Mucosa of rectum (tissue), 2 donors: ENCODE data around the gene ERAL1.
"Not testable (repeated sequence)": the region's sequence is repeated elsewhere in the genome, so short reads cannot be mapped to it uniquely, and the experiment has no call there.

Source experiments
- H3K27ac ChIP-seq, 2 donors: one replicate each; pipeline ENCODE4 v1.7.0; 2013; ENCODE audit warnings: inconsistent platforms in 2 of 2, low read depth in 2 of 2, low read length in 2 of 2
- H3K27me3 ChIP-seq, 2 donors: one replicate each; pipeline ENCODE4 v1.7.0; 2013; ENCODE audit warnings: low read length in 2 of 2; ENCODE audit not compliant: control insufficient read depth in 2 of 2, insufficient read depth in 2 of 2
- H3K36me3 ChIP-seq, 2 donors: one replicate each; pipeline ENCODE4 v1.7.0; 2013; ENCODE audit warnings: low read length in 2 of 2; ENCODE audit not compliant: control insufficient read depth in 2 of 2, insufficient read depth in 2 of 2
- H3K4me1 ChIP-seq, 2 donors: one replicate each; pipeline ENCODE4 v1.7.0; 2013; ENCODE audit warnings: low read length in 2 of 2, mild to moderate bottlenecking in 1 of 2; ENCODE audit not compliant: control insufficient read depth in 2 of 2, insufficient read depth in 2 of 2
- H3K4me3 ChIP-seq, 2 donors: one replicate each; pipeline ENCODE4 v1.7.0; 2013; ENCODE audit warnings: low read length in 2 of 2
- H3K9ac ChIP-seq, 2 donors: one replicate each; pipeline ENCODE4 v1.7.0; 2013; ENCODE audit warnings: low read length in 2 of 2, low read depth in 1 of 2, mild to moderate bottlenecking in 1 of 2
- H3K9me3 ChIP-seq, 2 donors: one replicate each; pipeline ENCODE4 v1.7.0; 2013; ENCODE audit warnings: low read length in 2 of 2; ENCODE audit not compliant: control insufficient read depth in 2 of 2
- donor health status: healthy.
- donor health status: Normal muscosa, but diverticular disease.

ERAL1 gene

DNA sequence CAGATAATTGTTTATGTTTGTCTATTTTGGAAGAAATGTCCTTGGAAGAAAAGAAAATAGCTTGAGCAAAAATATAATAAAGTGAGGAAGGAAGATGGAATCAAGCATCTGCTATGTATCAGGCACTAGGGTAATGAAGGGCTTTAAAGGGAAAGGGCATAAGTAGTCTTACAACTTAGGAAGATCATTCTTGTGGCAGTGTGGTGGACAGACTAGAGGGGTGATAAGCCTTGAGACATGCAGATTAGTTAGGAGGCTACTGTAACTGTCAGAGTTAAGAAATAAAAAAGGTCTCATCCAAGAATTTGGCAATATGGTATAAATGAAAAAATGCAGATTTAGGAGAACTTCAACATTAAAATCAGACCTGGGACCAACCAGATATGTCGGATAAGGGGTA is 27.1 kb upstream of the ERAL1 start:
- Histone ChIP-seq H3K27me3 (no peaks in the 10 kb centered on the region), H3K4me1 (no peaks in the 10 kb centered on the region), H3K27ac (no peak overlapping the region), H3K36me3 (peaks cover 0 to 6% of the 10 kb centered on the region in 2 donors), H3K9me3 (no peaks in the 10 kb centered on the region), H3K9ac (no peak overlapping the region), H3K4me3 (no peak overlapping the region)

DNA sequence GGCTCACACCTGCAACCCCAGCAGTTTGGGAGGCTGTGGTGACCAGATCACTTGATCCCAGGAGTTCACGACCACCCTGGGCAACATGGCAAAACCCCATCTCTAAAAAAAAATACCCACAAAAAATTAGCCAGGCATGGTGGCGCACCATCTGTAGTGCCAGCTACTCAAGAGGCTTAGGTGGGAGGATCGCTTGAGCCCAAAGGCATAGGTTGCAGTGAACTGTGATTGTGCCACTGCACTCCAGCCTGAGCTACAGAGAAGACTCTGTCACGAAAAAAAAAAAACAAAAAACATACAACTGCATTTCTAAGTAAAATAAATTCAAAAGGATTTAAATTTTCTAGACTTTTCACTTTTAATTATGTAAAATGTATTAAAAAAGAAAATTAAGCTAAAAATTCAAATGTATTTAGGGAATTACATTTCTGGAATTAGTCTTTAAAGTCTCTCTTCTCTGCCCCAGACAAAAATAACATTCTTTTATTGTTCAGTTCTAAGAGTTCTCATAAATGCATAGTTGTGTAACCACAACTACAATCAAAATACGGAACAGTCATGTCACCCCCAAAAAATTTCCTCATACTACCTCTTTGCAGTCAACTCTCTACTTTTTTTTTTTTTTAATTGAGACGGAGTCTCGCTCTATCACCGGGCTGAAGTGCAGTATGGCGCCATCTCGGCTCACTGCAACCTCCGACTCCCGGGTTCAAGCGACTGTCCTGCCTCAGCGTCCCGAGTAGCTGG is 26.3 kb upstream of the ERAL1 start:
- Histone ChIP-seq H3K9me3 (no peaks in the 10 kb centered on the region), H3K36me3 (peaks cover 0 to 6% of the 10 kb centered on the region in 2 donors)

DNA sequence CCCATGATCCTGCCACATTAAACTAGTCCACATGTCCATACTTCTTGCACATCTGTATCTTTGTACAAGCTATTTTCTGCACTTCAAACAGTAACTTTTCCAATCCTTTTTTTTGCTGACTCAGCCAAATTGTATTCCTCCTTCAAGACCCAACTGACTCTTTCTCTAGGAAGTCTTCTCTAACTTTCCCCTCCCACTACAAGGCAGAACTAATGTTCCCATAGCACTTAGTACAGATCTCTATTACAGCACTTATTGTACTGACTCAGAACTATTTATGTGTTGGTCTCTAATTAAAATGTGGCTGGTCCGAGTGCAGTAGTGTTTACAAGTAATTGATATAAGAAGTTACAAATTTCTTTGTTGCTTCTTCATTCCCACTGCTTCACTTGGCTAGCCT is 20.4 kb upstream of the ERAL1 start:
- H3K9me3 ChIP-seq = no peaks in the 10 kb centered on the region
- H3K27ac ChIP-seq = no peak overlapping the region
- no peak overlapping the region for H3K4me3 ChIP-seq
- no peaks in the 10 kb centered on the region for H3K4me1 ChIP-seq
- H3K36me3 ChIP-seq = peaks cover 0 to 4% of the 10 kb centered on the region in 2 donors
- H3K27me3 ChIP-seq = no peaks in the 10 kb centered on the region
- H3K9ac ChIP-seq = no peak overlapping the region

More for the DNA sequence above, 26.3 kb upstream of the ERAL1 start:
- no peak overlapping the region for H3K4me3 ChIP-seq
- no peaks in the 10 kb centered on the region for H3K27me3 ChIP-seq
- no peak overlapping the region for H3K27ac ChIP-seq
- no peak overlapping the region for H3K9ac ChIP-seq
- H3K4me1 ChIP-seq = no peaks in the 10 kb centered on the region

DNA sequence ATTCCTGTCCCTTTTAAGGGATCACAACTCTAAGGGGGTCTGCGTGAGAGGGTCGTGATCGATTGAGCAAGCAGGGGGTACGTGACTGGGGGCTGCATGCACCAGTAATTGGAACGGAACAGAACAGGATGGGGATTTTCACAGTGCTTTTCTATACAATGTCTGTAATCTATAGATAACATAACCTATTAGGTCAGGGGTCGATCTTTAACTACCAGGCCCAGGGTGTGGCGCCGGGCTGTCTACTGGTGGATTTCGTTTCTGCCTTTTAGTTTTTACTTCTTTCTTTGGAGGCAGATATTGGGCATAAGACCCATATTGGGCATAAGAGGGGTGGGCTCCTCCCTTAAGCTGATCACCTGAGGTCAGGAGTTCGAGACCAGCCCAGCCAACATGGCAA is 18.3 kb upstream of the ERAL1 start:
- not testable (repeated sequence) for H3K27ac ChIP-seq, H3K27me3 ChIP-seq, H3K4me3 ChIP-seq, H3K9me3 ChIP-seq, H3K36me3 ChIP-seq, H3K4me1 ChIP-seq, H3K9ac ChIP-seq

DNA sequence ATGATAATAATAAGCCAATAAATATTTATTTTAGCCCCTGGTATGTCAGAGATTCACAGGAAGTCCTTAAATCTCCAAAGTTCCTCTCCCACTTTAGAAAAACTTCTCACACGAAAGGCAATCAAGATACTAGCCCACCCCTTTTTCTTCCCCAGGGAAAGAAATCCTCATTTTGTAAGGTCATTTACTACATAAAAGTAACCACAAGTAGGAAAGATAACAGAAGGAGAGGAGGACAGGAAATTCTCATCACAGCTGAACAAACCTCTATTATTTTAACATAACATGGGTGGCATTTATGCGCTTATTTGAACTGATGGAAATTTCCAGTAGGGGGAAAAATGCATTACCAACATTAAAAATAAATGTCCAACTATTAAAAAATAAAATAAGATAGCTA is 15.6 kb upstream of the ERAL1 start:
- no peaks in the 10 kb centered on the region for H3K36me3 ChIP-seq
- peaks cover 8 to 12% of the 10 kb centered on the region in 2 donors for H3K4me1 ChIP-seq
- H3K9me3 ChIP-seq = no peaks in the 10 kb centered on the region
- no peak overlapping the region for H3K27ac ChIP-seq
- no peak overlapping the region for H3K9ac ChIP-seq
- H3K27me3 ChIP-seq = no peaks in the 10 kb centered on the region
- H3K4me3 ChIP-seq = no peak overlapping the region

DNA sequence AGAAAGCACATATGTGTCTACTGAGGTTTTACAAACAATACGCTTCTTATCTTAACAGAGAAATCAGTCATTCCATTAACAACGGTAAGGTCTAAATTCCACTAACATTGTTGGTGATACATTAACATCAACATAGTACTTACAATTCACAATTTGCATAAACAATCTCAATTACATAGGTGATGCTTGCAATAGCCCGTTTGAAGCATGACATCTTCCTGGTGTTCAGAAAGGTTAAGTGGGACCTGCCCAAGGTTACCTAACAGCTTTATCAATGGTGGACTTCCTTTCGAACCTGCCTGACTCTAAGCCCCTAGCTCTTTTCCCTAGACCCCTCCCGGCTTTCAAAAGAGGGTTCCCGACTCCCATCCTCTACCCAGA is 12.9 kb upstream of the ERAL1 start:
- Histone ChIP-seq H3K27ac (peak overlapping the region; percentile 89), H3K9me3 (no peaks in the 10 kb centered on the region), H3K4me1 (peaks cover 8 to 12% of the 10 kb centered on the region in 2 donors), H3K4me3 (peak overlapping the region; percentile 92 to 99), H3K36me3 (no peaks in the 10 kb centered on the region), H3K27me3 (no peaks in the 10 kb centered on the region), H3K9ac (peak overlapping the region; percentile 91 to 96)

DNA sequence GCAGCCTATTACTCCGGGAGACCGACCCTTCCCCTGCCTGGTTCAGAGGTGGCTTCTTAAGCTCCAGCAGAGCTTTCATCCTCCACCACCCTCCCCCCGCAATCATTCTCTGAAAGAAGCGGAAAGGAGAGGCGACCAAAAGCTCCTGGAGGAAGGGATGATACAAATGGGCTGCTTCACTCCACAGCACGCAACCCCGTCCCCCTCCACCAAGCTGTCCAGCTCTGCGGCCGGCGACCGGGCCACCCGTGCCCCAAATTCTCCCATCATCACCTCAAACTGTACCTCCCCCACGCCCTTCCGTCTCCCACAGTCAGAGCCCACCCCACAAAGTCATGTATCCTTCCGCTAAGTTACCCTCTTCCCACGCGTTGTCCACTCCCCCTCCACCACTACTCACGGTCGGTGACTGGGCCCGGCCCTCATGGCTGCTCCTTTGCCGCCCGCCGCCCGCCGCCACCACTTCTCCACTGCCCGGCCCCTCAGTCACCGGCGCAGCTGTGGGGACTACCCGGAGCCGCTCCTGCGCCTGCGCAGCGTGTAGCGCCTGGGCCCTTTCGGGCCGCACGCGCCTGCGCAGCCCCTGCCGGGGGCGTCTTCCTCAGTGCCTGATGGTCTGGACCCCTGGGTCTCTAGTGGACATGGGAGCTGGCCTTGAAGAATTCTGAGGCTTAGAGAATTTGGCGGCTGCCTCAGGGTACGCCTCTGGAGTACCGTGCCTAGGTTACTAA is 12.4 kb upstream of the ERAL1 start, which contains the start of gene FAM222B:
Gene FAM222B (minus strand): TSS at position 509 of the 731 bp plus-strand sequence. CDS start 76,123 bp downstream, outside the sequence.
- no peaks in the 10 kb centered on the region for H3K27me3 ChIP-seq
- H3K9me3 ChIP-seq = no peaks in the 10 kb centered on the region
- peaks cover 8 to 12% of the 10 kb centered on the region in 2 donors for H3K4me1 ChIP-seq
- H3K9ac ChIP-seq = peak within 1 kb of the TSS; percentile 91 to 96
- no peaks in the 10 kb centered on the region for H3K36me3 ChIP-seq
- peak within 1 kb of the TSS; percentile 89 for H3K27ac ChIP-seq
- H3K4me3 ChIP-seq = peak within 1 kb of the TSS; percentile 92 to 99

DNA sequence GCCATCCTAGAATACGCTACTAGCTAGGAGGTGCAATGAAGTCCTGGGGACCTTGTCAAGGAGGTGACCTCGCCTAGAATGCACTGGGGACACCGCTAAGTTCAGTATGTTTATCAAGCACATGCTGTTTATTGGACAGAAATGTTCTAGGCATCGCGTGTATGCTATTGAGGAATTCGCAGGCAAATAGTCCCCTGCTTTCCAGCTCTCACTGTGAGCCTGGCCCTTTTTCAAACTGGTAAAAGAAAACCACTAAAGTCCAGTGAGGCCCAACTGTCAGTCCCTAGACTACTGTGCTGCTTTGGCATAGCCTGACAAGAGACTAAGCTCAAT is 11.0 kb upstream of the ERAL1 start:
- no peak overlapping the region for H3K4me3 ChIP-seq
- H3K4me1 ChIP-seq = peaks cover 8 to 12% of the 10 kb centered on the region in 2 donors
- H3K36me3 ChIP-seq = no peaks in the 10 kb centered on the region
- no peak overlapping the region for H3K27ac ChIP-seq
- no peaks in the 10 kb centered on the region for H3K9me3 ChIP-seq
- no peak overlapping the region for H3K9ac ChIP-seq
- no peaks in the 10 kb centered on the region for H3K27me3 ChIP-seq

DNA sequence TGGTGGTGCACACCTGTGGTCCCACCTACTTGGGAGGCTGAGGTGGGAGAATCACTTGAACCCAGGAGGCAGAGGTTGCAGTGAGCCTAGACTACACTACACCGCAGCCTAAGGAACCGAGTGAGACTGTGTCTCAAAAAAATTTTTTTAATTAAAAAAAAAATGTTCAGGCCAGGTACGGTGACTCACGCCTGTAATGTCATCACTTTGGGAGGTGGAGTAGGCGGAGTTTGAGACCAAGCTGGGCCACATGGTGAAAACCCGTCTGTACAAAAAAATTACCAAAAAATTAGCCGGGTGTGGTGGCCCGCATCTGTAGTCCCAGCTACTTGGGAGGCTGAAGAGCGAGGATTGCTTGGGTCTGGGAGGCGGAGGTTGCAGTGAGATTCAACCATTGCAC is 8.6 kb upstream of the ERAL1 start:
- no peaks in the 10 kb centered on the region for H3K27me3 ChIP-seq
- H3K27ac ChIP-seq = no peak overlapping the region
- peaks cover 8 to 12% of the 10 kb centered on the region in 2 donors for H3K4me1 ChIP-seq
- no peaks in the 10 kb centered on the region for H3K9me3 ChIP-seq
- H3K9ac ChIP-seq = no peak overlapping the region
- H3K4me3 ChIP-seq = no peak overlapping the region
- no peaks in the 10 kb centered on the region for H3K36me3 ChIP-seq

DNA sequence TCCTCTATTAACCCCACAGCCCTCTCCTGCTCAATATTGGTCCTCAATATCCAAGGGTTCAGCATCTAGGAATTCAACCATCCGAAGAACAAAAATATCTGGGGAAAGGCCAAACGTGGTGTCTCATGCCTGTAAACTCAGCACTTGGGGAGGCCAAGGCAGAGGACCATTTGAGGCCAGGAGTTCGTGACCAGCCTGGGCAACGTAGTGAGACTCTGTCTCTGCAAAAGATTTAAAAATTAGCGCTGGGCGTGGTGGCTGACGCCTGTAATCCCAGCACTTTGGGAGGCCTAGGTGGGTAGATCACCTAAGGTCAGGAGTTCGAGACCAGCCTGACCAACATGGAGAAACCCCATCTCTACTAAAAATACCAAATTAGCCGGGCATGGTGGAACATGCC is 8.1 kb upstream of the ERAL1 start:
- H3K4me3 ChIP-seq, H3K9me3 ChIP-seq, H3K36me3 ChIP-seq, H3K27me3 ChIP-seq, H3K27ac ChIP-seq, H3K4me1 ChIP-seq, H3K9ac ChIP-seq: not testable (repeated sequence)
